Mesenchymal stem cell (in vitro differentiated cells and primary cell): ENCODE measurements around the gene GFRA1.

ENCODE experiments used
- DNase-seq: peaks from one replicate; pipeline ENCODE4 v3.0.0-alpha.2; 2013
- H2AFZ ChIP-seq: one replicate; pipeline ENCODE4 v1.6.1; 2013; ENCODE audit warnings: low read depth, mild to moderate bottlenecking, control low read depth, inconsistent platforms, low read length, moderate library complexity
- H2AK5ac ChIP-seq: 2 replicates; pipeline ENCODE4 v1.6.1; 2013; ENCODE audit warnings: low read length, moderate library complexity, mild to moderate bottlenecking, inconsistent platforms; ENCODE audit not compliant: severe bottlenecking
- H2BK120ac ChIP-seq: one replicate; pipeline ENCODE4 v1.6.1; 2013; ENCODE audit warnings: low read depth, mild to moderate bottlenecking, inconsistent platforms, low read length, moderate library complexity
- H2BK12ac ChIP-seq, 2 experiments: one replicate each; pipeline ENCODE4 v1.6.1; 2013; ENCODE audit warnings: inconsistent platforms in 2 of 2, low read length in 2 of 2, mild to moderate bottlenecking in 2 of 2, moderate library complexity in 2 of 2, control low read depth in 1 of 2
- H2BK15ac ChIP-seq: one replicate; pipeline ENCODE4 v1.6.1; 2013; ENCODE audit warnings: mild to moderate bottlenecking, low read depth, inconsistent platforms; ENCODE audit not compliant: poor library complexity, severe bottlenecking
- H2BK5ac ChIP-seq: 2 replicates; pipeline ENCODE4 v1.6.1; 2013; ENCODE audit warnings: low read depth, mild to moderate bottlenecking, low read length, control low read depth, inconsistent platforms; ENCODE audit not compliant: poor library complexity, severe bottlenecking
- H3K14ac ChIP-seq, 2 experiments: one replicate each; pipeline ENCODE4 v1.6.1; 2013; ENCODE audit warnings: inconsistent platforms in 2 of 2, low read length in 2 of 2, control low read depth in 1 of 2, mild to moderate bottlenecking in 1 of 2, moderate library complexity in 1 of 2
- H3K18ac ChIP-seq, 2 experiments: one replicate each; pipeline ENCODE4 v1.6.1; 2013; ENCODE audit warnings: inconsistent platforms in 2 of 2, low read length in 2 of 2, control low read depth in 1 of 2, low read depth in 1 of 2, mild to moderate bottlenecking in 1 of 2
- H3K23ac ChIP-seq, 2 experiments: one replicate each; pipeline ENCODE4 v1.6.1; 2013; ENCODE audit warnings: inconsistent platforms in 2 of 2, low read length in 2 of 2, mild to moderate bottlenecking in 2 of 2, moderate library complexity in 2 of 2, control low read depth in 1 of 2
- H3K27ac ChIP-seq: 2 replicates; pipeline ENCODE4 v1.5.1; 2013; ENCODE audit warnings: mild to moderate bottlenecking, moderate library complexity, low read length, control low read depth, inconsistent platforms; ENCODE audit not compliant: poor library complexity, severe bottlenecking
- H3K27me3 ChIP-seq, 2 experiments: 2 replicates each; pipeline versions ENCODE4 v1.6.1 to v1.7.0; 2013; ENCODE audit warnings: low read length in 2 of 2, mild to moderate bottlenecking in 2 of 2, moderate library complexity in 2 of 2, control low read depth in 1 of 2, inconsistent platforms in 1 of 2; ENCODE audit not compliant: control insufficient read depth in 1 of 2, insufficient read depth in 1 of 2
- H3K36me3 ChIP-seq, 2 experiments: 2 replicates each; pipeline versions ENCODE4 v1.6.1 to v1.7.0; 2013; ENCODE audit warnings: low read length in 2 of 2, control low read depth in 1 of 2, inconsistent platforms in 1 of 2, low read depth in 1 of 2, mild to moderate bottlenecking in 1 of 2; ENCODE audit not compliant: insufficient read depth in 2 of 2, control insufficient read depth in 1 of 2
- H3K4ac ChIP-seq, 2 experiments: one replicate each; pipeline ENCODE4 v1.6.1; 2013; ENCODE audit warnings: inconsistent platforms in 2 of 2, low read length in 2 of 2, mild to moderate bottlenecking in 2 of 2, moderate library complexity in 2 of 2, control low read depth in 1 of 2, low read depth in 1 of 2
- H3K4me1 ChIP-seq: 2 replicates; pipeline ENCODE4 v1.6.1; 2013; ENCODE audit warnings: low read depth, low read length, control low read depth; ENCODE audit not compliant: control insufficient read depth, insufficient read depth
- H3K4me2 ChIP-seq: 2 replicates; pipeline ENCODE4 v1.6.1; 2013; ENCODE audit warnings: low read length, mild to moderate bottlenecking, inconsistent platforms; ENCODE audit not compliant: poor library complexity, severe bottlenecking
- H3K4me3 ChIP-seq, 2 experiments: 2 replicates each; pipeline versions ENCODE4 v1.5.1 to v1.7.0; 2013; ENCODE audit warnings: low read length in 2 of 2, mild to moderate bottlenecking in 2 of 2, control low read depth in 1 of 2, low read depth in 1 of 2; ENCODE audit not compliant: insufficient read depth in 1 of 2
- H3K79me1 ChIP-seq: replicated peaks from 2 replicates; pipeline ENCODE4 v1.6.1; 2013; ENCODE audit warnings: mild to moderate bottlenecking, control low read depth, low read length, inconsistent platforms; ENCODE audit not compliant: poor library complexity, severe bottlenecking
- H3K9ac ChIP-seq: 2 replicates; pipeline ENCODE4 v1.7.0; 2013; ENCODE audit warnings: mild to moderate bottlenecking, low read length, moderate library complexity
- H3K9me3 ChIP-seq: 2 replicates; pipeline ENCODE4 v1.7.0; 2013; ENCODE audit warnings: mild to moderate bottlenecking, low read length; ENCODE audit not compliant: control insufficient read depth
- H4K8ac ChIP-seq: one replicate; pipeline ENCODE4 v1.6.1; 2013; ENCODE audit warnings: inconsistent platforms, mild to moderate bottlenecking, low read length, moderate library complexity
- H4K91ac ChIP-seq: one replicate; pipeline ENCODE4 v1.6.1; 2013; ENCODE audit warnings: mild to moderate bottlenecking, low read length, inconsistent platforms
- WGBS: methylation state at CpG from one replicate; pipeline ENCODE4 v1.1.7; 2013; ENCODE audit warnings: mixed read lengths; 5-methylcytosine and 5-hydroxymethylcytosine counted together

Gene GFRA1

GRCh38 chr10:116067825-116068224, 205.2 kb downstream of the GFRA1 start:
- H3K27me3 ChIP-seq: no peaks in the 10 kb centered on the region
- no peak overlapping the region for H3K18ac ChIP-seq
- no peak overlapping the region for H2BK120ac ChIP-seq
- H3K4me3 ChIP-seq: no peak overlapping the region
- H2BK5ac ChIP-seq: no peak overlapping the region
- H3K9ac ChIP-seq: no peak overlapping the region
- peaks cover 5% of the 10 kb centered on the region for H3K79me1 ChIP-seq
- H2AFZ ChIP-seq: no peak overlapping the region
- no peak overlapping the region for H2AK5ac ChIP-seq
- no peak overlapping the region for H3K23ac ChIP-seq
- H3K27ac ChIP-seq: no peak overlapping the region
- DNase-seq: no peak
- H3K4me1 ChIP-seq: no peaks in the 10 kb centered on the region
- no peak overlapping the region for H2BK15ac ChIP-seq
- no peak overlapping the region for H4K8ac ChIP-seq
- peaks cover 0 to 36% of the 10 kb centered on the region in 2 experiments for H3K36me3 ChIP-seq
- H3K4ac ChIP-seq: no peak overlapping the region
- H4K91ac ChIP-seq: no peak overlapping the region
- H3K14ac ChIP-seq: no peak overlapping the region
- no peaks in the 10 kb centered on the region for H3K9me3 ChIP-seq
- no peak overlapping the region for H3K4me2 ChIP-seq
- WGBS: 97% methylated on average over 7 of the region's 7 CpGs
- H2BK12ac ChIP-seq: no peak overlapping the region

DNA sequence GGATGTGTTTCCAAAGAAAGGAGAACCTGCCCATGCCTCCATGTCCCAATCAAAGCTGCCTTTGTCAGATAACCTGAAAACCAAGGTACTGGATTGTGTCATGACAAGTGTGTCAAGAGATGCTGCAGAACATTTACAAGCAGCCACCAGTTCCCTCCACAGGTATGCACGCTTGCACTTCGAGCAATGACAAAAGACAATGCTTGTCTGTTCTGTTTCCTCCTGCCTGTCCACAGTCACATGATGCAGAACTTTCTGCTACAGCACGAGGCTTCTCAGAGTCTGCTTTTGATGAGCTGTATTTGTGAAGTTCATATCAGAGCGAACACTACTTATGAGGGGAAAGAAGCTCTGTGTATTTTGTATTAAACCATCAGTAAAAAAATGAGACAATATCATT, 209.9 kb downstream of the GFRA1 start:
- no peak overlapping the region for H3K23ac ChIP-seq
- DNase-seq: no peak
- no peak overlapping the region for H2AFZ ChIP-seq
- no peak overlapping the region for H3K14ac ChIP-seq
- H2BK15ac ChIP-seq: no peak overlapping the region
- no peak overlapping the region for H4K8ac ChIP-seq
- 94% methylated on average over 2 of the region's 4 CpGs for WGBS
- H3K4me1 ChIP-seq: no peaks in the 10 kb centered on the region
- H3K79me1 ChIP-seq: peaks cover 3% of the 10 kb centered on the region
- no peak overlapping the region for H2AK5ac ChIP-seq
- no peak overlapping the region for H3K18ac ChIP-seq
- H3K36me3 ChIP-seq: peaks cover 0 to 36% of the 10 kb centered on the region in 2 experiments
- H2BK12ac ChIP-seq: no peak overlapping the region
- no peaks in the 10 kb centered on the region for H3K27me3 ChIP-seq
- H4K91ac ChIP-seq: no peak overlapping the region
- H2BK5ac ChIP-seq: no peak overlapping the region
- H3K9ac ChIP-seq: no peak overlapping the region
- no peaks in the 10 kb centered on the region for H3K9me3 ChIP-seq
- H3K27ac ChIP-seq: no peak overlapping the region
- no peak overlapping the region for H3K4me2 ChIP-seq
- no peak overlapping the region for H3K4ac ChIP-seq
- no peak overlapping the region for H2BK120ac ChIP-seq
- no peak overlapping the region for H3K4me3 ChIP-seq

DNA sequence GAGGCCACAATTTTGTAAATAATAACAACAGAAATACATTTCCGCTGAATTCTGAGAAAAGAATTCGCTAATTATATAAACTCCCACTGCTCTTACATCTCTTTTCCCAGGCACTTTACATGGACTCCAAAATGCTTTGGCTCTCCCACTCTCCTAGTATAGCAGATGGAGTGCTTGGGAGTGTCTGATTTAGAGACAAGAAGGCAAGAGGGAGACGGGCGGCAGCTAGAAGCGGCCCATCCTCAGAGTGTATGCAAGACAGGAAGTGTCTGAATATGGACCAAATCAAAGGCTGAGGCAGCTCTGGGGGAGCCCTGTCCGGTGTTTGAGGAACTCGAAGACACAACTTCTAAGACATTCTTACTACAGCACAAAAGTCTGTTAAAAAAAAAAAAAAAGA, 212.1 kb downstream of the GFRA1 start:
- H3K9ac ChIP-seq: no peak overlapping the region
- no peak overlapping the region for H2AFZ ChIP-seq
- no peak overlapping the region for H2BK15ac ChIP-seq
- no peak for DNase-seq
- no peak overlapping the region for H2BK5ac ChIP-seq
- H2BK12ac ChIP-seq: no peak overlapping the region
- no peak overlapping the region for H4K8ac ChIP-seq
- H4K91ac ChIP-seq: no peak overlapping the region
- no peaks in the 10 kb centered on the region for H3K79me1 ChIP-seq
- H3K27me3 ChIP-seq: no peaks in the 10 kb centered on the region
- no peak overlapping the region for H3K18ac ChIP-seq
- no peak overlapping the region for H3K27ac ChIP-seq
- no peak overlapping the region for H2BK120ac ChIP-seq
- H2AK5ac ChIP-seq: no peak overlapping the region
- H3K4me1 ChIP-seq: no peaks in the 10 kb centered on the region
- no peak overlapping the region for H3K23ac ChIP-seq
- peaks cover 0 to 37% of the 10 kb centered on the region in 2 experiments for H3K36me3 ChIP-seq
- H3K9me3 ChIP-seq: no peaks in the 10 kb centered on the region
- no peak overlapping the region for H3K4me3 ChIP-seq
- H3K4me2 ChIP-seq: no peak overlapping the region
- no peak overlapping the region for H3K14ac ChIP-seq
- 93% methylated on average over 7 of the region's 7 CpGs for WGBS
- no peak overlapping the region for H3K4ac ChIP-seq

DNA sequence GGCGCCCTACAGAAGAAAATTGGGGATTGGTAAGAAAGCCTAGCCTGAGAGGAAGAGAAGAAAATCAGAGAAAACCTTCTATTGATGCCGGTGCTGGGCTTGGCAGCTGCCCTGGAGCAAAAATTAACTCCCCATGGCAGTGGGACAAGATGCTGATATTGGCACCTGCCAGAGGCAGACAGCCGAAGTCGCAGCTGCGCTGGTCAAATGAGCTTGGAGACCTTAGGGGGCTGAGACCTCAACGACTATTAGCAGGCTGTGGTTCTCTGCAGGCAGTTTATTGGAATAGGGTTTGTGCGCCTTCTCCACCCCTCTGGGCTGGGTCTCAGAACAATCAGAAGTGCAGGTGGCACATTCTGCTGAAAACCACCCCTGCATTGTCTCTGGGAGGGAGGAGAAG, 213.7 kb downstream of the GFRA1 start:
- peaks cover 1% of the 10 kb centered on the region for H3K4me1 ChIP-seq
- H3K9me3 ChIP-seq: no peaks in the 10 kb centered on the region
- H3K4ac ChIP-seq: no peak overlapping the region
- H4K8ac ChIP-seq: no peak overlapping the region
- H4K91ac ChIP-seq: no peak overlapping the region
- 95% methylated on average over 7 of the region's 7 CpGs for WGBS
- no peak overlapping the region for H3K14ac ChIP-seq
- H3K4me2 ChIP-seq: no peak overlapping the region
- H3K23ac ChIP-seq: no peak overlapping the region
- H3K4me3 ChIP-seq: no peak overlapping the region
- H3K9ac ChIP-seq: no peak overlapping the region
- no peak overlapping the region for H2BK12ac ChIP-seq
- no peak overlapping the region for H2BK5ac ChIP-seq
- no peak overlapping the region for H2BK120ac ChIP-seq
- H2AFZ ChIP-seq: no peak overlapping the region
- peaks cover 0 to 30% of the 10 kb centered on the region in 2 experiments for H3K36me3 ChIP-seq
- no peak overlapping the region for H3K18ac ChIP-seq
- no peak overlapping the region for H3K27ac ChIP-seq
- DNase-seq: no peak
- H3K79me1 ChIP-seq: no peaks in the 10 kb centered on the region
- H2AK5ac ChIP-seq: no peak overlapping the region
- H2BK15ac ChIP-seq: no peak overlapping the region
- no peaks in the 10 kb centered on the region for H3K27me3 ChIP-seq
